OCI-LY7 (cell line): ENCODE data around the gene PDE2A.

ENCODE experiments used
- CTCF ChIP-seq: fragments of 200-600 bp; sonication (generic); conservative IDR thresholded peaks from 2 replicates; pipeline ENCODE4 v1.5.1; 2014; ENCODE audit warnings: mild to moderate bottlenecking, antibody characterized with exemption, low read length, moderate library complexity, mixed read lengths
- EZH2phosphoT487 ChIP-seq: fragments of 200-600 bp; sonication (generic); IDR thresholded peaks from 2 replicates; pipeline ENCODE4 v1.6.1; 2018; ENCODE audit warnings: low read depth, borderline replicate concordance, mild to moderate bottlenecking, mixed run types, antibody characterized with exemption, low read length, moderate library complexity, mixed read lengths

DNA sequence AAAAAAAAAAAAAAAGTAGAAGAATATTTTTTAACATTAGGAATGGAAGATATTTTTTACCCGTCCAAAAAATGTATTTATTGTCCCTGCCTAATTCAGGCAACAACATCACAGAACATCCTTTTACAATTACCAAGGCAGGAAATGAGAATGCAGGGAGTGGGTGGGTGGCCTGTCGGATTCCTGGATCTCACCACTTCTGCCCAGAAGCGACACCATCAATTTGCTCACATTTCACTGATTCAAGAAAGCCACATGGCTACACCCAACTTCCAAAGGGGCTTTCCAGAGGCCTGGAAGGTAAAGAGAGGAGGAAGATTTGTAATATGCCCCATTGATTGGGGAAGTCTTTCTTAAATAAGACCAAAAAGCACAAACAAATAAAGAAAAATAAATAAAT lies 146.1 kb downstream of the PDE2A start:
- TF ChIP-seq CTCF (no peak), EZH2phosphoT487 (no peak)
